Smooth muscle cell (in vitro differentiated cells): ENCODE measurements around the gene SLC36A1. TPM values are rescaled to one million over a fixed set of nuclear protein-coding genes. Genes with fewer than 3 reads are reported as not detected.

ENCODE experiments used
- DNase-seq: peaks from one replicate; lab custom pipeline; 2025; ENCODE audit not compliant: unreplicated experiment; lab: John Stamatoyannopoulos, UW
- H2AFZ ChIP-seq: fragments of 200-600 bp; sonication (generic); 2 replicates; pipeline ENCODE4 v1.6.0; 2016; ENCODE audit warnings: antibody characterized with exemption, low read depth, mild to moderate bottlenecking
- H3F3A ChIP-seq: fragments of 200-600 bp; sonication (generic); 2 replicates; pipeline ENCODE4 v1.6.0; 2017; ENCODE audit warnings: antibody characterized with exemption, low read depth
- H3K27ac ChIP-seq: fragments of 200-600 bp; sonication (generic); 2 replicates; pipeline ENCODE4 v1.5.1; 2016; ENCODE audit warnings: low read depth, mild to moderate bottlenecking
- H3K27me3 ChIP-seq: fragments of 200-600 bp; sonication (generic); 2 replicates; pipeline ENCODE4 v1.6.1; 2016; ENCODE audit warnings: low read depth, mild to moderate bottlenecking
- H3K36me3 ChIP-seq: fragments of 200-600 bp; sonication (generic); 2 replicates; pipeline ENCODE4 v1.5.1; 2016; ENCODE audit warnings: low read depth
- H3K4me1 ChIP-seq: fragments of 200-600 bp; sonication (generic); 2 replicates; pipeline ENCODE4 v1.5.1; 2016; ENCODE audit warnings: low read depth
- H3K4me2 ChIP-seq: fragments of 200-600 bp; sonication (generic); 2 replicates; pipeline ENCODE4 v1.6.0; 2016; ENCODE audit warnings: mild to moderate bottlenecking
- H3K4me3 ChIP-seq: fragments of 200-600 bp; sonication (generic); 2 replicates; pipeline ENCODE4 v1.5.1; 2016; ENCODE audit warnings: mild to moderate bottlenecking
- H3K79me2 ChIP-seq: fragments of 200-600 bp; sonication (generic); 2 replicates; pipeline ENCODE4 v1.6.0; 2016; ENCODE audit warnings: low read depth, mild to moderate bottlenecking
- H3K9ac ChIP-seq: fragments of 200-600 bp; sonication (generic); 2 replicates; pipeline ENCODE4 v1.6.0; 2016; ENCODE audit warnings: low read depth
- H3K9me3 ChIP-seq: fragments of 200-600 bp; sonication (generic); replicated peaks from 2 replicates; pipeline ENCODE4 v1.5.1; 2016; ENCODE audit warnings: low read depth
- H4K20me1 ChIP-seq: fragments of 200-600 bp; sonication (generic); 2 replicates; pipeline ENCODE4 v1.6.0; 2016; ENCODE audit warnings: low read depth
- WGBS: methylation state at CpG from one replicate; pipeline ENCODE4 v1.1.7; 2016; ENCODE audit warnings: low lambda C conversion rate; 5-methylcytosine and 5-hydroxymethylcytosine counted together
- polyA plus RNA-seq: library from polyadenylated mRNA; unstranded; fragments of >200 nt; fragmentation: Nextera tagmentation; extraction: Ambion mirVana; gene quantifications from 2 replicates; pipeline ENCODE4 v1.2.1, GENCODE V29; 2016
- total RNA-seq: library from RNA; depleted of rRNA; stranded (reverse); fragments of >200 nt; gene quantifications from 2 replicates; pipeline ENCODE4 v1.2.3, GENCODE V29; 2014
- TF ChIP-seq, protein P1 (sequence below): fragments of 200-600 bp; sonication (generic); IDR thresholded peaks from 2 replicates; pipeline ENCODE4 v1.5.1; 2017; ENCODE audit warnings: borderline replicate concordance, mild to moderate bottlenecking, antibody characterized with exemption; ENCODE audit not compliant: insufficient read depth, poor library complexity, severe bottlenecking

SLC36A1 gene
- total and polyA plus RNA-seq, 2 experiments from 2014 or later, result 6.9 to 8.8 TPM

- 93% methylated on average over 3 of the region's 3 CpGs for WGBS
- peaks cover 5% of the 10 kb centered on the region for H3F3A ChIP-seq
- no peaks in the 10 kb centered on the region for H4K20me1 ChIP-seq
- H3K27ac ChIP-seq, result no peak overlapping the region
- H3K27me3 ChIP-seq, result no peaks in the 10 kb centered on the region
- H3K36me3 ChIP-seq, result no peaks in the 10 kb centered on the region
- H3K4me2 ChIP-seq, result no peak overlapping the region
- H3K4me3 ChIP-seq, result no peak overlapping the region
- DNase-seq, result no peak
- no peaks in the 10 kb centered on the region for H3K9me3 ChIP-seq
- H3K4me1 ChIP-seq, result peaks cover 6% of the 10 kb centered on the region
- no peak overlapping the region for H2AFZ ChIP-seq
- no peak overlapping the region for H3K9ac ChIP-seq
- no peaks in the 10 kb centered on the region for H3K79me2 ChIP-seq
- TF ChIP-seq, protein P1, sequence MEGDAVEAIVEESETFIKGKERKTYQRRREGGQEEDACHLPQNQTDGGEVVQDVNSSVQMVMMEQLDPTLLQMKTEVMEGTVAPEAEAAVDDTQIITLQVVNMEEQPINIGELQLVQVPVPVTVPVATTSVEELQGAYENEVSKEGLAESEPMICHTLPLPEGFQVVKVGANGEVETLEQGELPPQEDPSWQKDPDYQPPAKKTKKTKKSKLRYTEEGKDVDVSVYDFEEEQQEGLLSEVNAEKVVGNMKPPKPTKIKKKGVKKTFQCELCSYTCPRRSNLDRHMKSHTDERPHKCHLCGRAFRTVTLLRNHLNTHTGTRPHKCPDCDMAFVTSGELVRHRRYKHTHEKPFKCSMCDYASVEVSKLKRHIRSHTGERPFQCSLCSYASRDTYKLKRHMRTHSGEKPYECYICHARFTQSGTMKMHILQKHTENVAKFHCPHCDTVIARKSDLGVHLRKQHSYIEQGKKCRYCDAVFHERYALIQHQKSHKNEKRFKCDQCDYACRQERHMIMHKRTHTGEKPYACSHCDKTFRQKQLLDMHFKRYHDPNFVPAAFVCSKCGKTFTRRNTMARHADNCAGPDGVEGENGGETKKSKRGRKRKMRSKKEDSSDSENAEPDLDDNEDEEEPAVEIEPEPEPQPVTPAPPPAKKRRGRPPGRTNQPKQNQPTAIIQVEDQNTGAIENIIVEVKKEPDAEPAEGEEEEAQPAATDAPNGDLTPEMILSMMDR, result no peak
Measured at GRCh38 chr5:151476016-151476415, 28.6 kb downstream of the SLC36A1 start.

- H3K9me3 ChIP-seq, result no peaks in the 10 kb centered on the region
- no peak overlapping the region for H3K9ac ChIP-seq
- H3K27ac ChIP-seq, result no peak overlapping the region
- TF ChIP-seq, protein P1, result no peak
- no peaks in the 10 kb centered on the region for H3K36me3 ChIP-seq
- no peaks in the 10 kb centered on the region for H3K79me2 ChIP-seq
- no peak for DNase-seq
- no peak overlapping the region for H3K4me2 ChIP-seq
- H3F3A ChIP-seq, result peaks cover 13% of the 10 kb centered on the region
- H3K27me3 ChIP-seq, result no peaks in the 10 kb centered on the region
- no peak overlapping the region for H3K4me3 ChIP-seq
- peaks cover 17% of the 10 kb centered on the region for H3K4me1 ChIP-seq
- H4K20me1 ChIP-seq, result no peaks in the 10 kb centered on the region
- H2AFZ ChIP-seq, result no peak overlapping the region
- 93% methylated on average over 4 of the region's 4 CpGs for WGBS
Measured at GRCh38 chr5:151477101-151477500, 29.7 kb downstream of the SLC36A1 start.

DNA sequence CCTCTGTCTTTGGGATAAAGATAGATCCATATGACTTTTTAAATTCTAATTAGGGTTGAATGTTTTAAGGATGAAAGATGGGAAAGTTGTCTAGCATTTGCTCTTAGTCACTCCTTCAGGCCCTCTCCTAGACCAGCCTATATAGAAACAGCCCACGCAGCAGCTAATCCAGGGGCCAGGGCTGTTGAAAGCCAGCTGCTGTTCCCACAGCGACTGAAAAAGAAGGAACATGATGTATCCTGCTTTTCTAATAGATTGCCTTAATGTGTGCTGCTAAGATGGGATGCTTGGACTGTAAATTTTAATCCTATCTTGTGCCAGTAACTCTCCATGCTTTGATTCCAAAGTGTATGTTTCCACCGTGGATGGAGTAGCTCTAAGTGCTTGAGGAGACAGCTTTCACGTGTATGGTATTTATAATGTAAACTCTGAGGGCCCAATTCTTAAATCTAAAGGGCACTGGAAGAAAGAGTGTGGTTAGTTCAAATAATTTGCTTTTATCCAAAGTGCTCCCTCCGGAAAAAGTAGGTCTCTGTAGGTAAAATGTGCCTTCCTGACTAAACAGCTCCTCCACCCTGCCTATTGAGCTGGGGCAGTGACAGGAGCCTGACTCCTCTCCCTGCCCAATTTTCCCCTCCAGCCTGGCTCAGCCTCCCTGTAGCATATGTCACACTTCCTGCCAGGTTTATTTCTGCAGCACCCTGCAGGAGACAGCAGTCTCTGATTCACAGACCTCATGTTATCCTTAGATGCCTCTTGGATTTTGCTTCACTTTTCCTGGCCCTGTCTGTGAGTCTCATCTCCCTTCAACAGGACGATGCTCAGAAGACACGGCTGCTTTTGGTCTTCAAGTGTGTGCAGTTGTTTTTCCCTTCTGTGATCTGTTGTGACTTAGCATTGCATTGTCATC, 33.2 kb downstream of the SLC36A1 start:
- Histone ChIP-seq H4K20me1 (no peaks in the 10 kb centered on the region), H3K4me1 (peaks cover 17% of the 10 kb centered on the region), H2AFZ (no peak overlapping the region), H3K79me2 (no peaks in the 10 kb centered on the region), H3K9ac (peak overlapping the region; percentile 62), H3K27me3 (no peaks in the 10 kb centered on the region), H3K9me3 (no peaks in the 10 kb centered on the region), H3K36me3 (no peaks in the 10 kb centered on the region), H3K27ac (peak overlapping the region; percentile 90), H3K4me2 (peak overlapping the region; percentile 59), H3K4me3 (no peak overlapping the region), H3F3A (peaks cover 13% of the 10 kb centered on the region)
- no peak for DNase-seq
- TF ChIP-seq, protein P1, result no peak
- 20% methylated on average over 7 of the region's 7 CpGs for WGBS
